Measurements from ENCODE around the gene DEFB129.

DNA sequence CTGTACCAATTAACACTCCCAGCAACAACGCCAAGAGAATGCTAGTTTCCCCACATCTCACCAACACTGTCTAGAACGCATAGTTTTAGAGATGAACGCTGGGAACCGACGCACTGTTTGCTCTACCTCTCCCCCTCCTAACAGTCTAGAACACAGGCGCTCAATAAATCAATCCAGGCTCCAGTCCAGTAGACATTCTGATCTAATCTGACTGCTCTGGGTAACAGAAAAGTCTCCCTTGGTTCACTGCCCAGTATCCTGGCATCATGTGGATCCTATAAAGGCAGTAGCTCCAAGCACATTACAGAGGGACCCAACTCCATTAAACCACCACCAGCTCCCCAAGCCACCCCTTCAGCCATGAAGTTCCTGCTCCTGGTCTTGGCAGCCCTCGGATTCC lies 30.4 kb downstream of the DEFB129 start, which contains the start of gene DEFB132:
- TF ChIP-seq POLR2A (IDR thresholded peaks at IDR 0.05; ENCODE audit: low read depth, low read length) (no peak), TAF1 (IDR thresholded peaks at IDR 0.05; ENCODE audit: borderline replicate concordance, low read depth, low read length) (no peak)

Measured in GM12892 (cell line).